Astrocyte (in vitro differentiated cells and primary cell): ENCODE data around the gene NTN4. TPM values are rescaled to one million over a fixed set of nuclear protein-coding genes. Genes with fewer than 3 reads are reported as not detected.

ENCODE experiments used
- DNase-seq: peaks from one replicate; pipeline ENCODE4 v3.0.0-alpha.2; 2010; ENCODE audit warnings: low read depth
- FAIRE-seq: peaks from 2 replicates; lab custom pipeline; 2011; peaks lifted over from hg19 to GRCh38; lab: Jason Lieb, UNC
- H2AFZ ChIP-seq: 2 replicates; pipeline ENCODE4 v1.6.0; 2012; ENCODE audit warnings: low read depth, low read length, inconsistent platforms
- H3K27ac ChIP-seq: 2 replicates; pipeline ENCODE4 v1.5.1; 2011; ENCODE audit warnings: low read depth, low read length, inconsistent platforms
- H3K27me3 ChIP-seq: 2 replicates; pipeline ENCODE4 v1.6.0; 2011; ENCODE audit warnings: low read length, inconsistent platforms; ENCODE audit not compliant: insufficient read depth
- H3K36me3 ChIP-seq: 2 replicates; pipeline ENCODE4 v1.5.1; 2011; ENCODE audit warnings: low read length, inconsistent platforms; ENCODE audit not compliant: insufficient read depth
- H3K4me1 ChIP-seq: 2 replicates; pipeline ENCODE4 v1.5.1; 2011; ENCODE audit warnings: low read length, inconsistent platforms; ENCODE audit not compliant: insufficient read depth
- H3K4me2 ChIP-seq: 2 replicates; pipeline ENCODE4 v1.6.0; 2012; ENCODE audit warnings: low read length, inconsistent platforms
- H3K4me3 ChIP-seq: 2 replicates; pipeline ENCODE4 v1.5.1; 2011; ENCODE audit warnings: low read depth, mild to moderate bottlenecking, low read length, inconsistent platforms; ENCODE audit not compliant: insufficient read depth
- H3K79me2 ChIP-seq: 2 replicates; pipeline ENCODE4 v1.6.0; 2012; ENCODE audit warnings: mild to moderate bottlenecking, low read length, inconsistent platforms; ENCODE audit not compliant: insufficient read depth
- H3K9ac ChIP-seq: 2 replicates; pipeline ENCODE4 v1.6.0; 2012; ENCODE audit warnings: mild to moderate bottlenecking, low read length, inconsistent platforms
- H3K9me3 ChIP-seq: 2 replicates; pipeline ENCODE4 v1.5.1; 2012; ENCODE audit warnings: low read depth, mild to moderate bottlenecking, low read length, inconsistent platforms; ENCODE audit not compliant: insufficient read depth
- H4K20me1 ChIP-seq: 2 replicates; pipeline ENCODE4 v1.6.0; 2012; ENCODE audit warnings: low read length, inconsistent platforms; ENCODE audit not compliant: insufficient read depth
- H3K27ac Mint-ChIP-seq: one replicate; pipeline ENCODE4 v1.8.0; 2021; ENCODE audit warnings: mild to moderate bottlenecking, mixed read lengths; ENCODE audit not compliant: unreplicated experiment
- H3K27me3 Mint-ChIP-seq: one replicate; pipeline ENCODE4 v1.8.0; 2021; ENCODE audit warnings: low read depth, mixed read lengths; ENCODE audit not compliant: unreplicated experiment
- H3K36me3 Mint-ChIP-seq: one replicate; pipeline ENCODE4 v1.8.0; 2021; ENCODE audit warnings: low read depth, mixed read lengths; ENCODE audit not compliant: unreplicated experiment
- H3K4me1 Mint-ChIP-seq: one replicate; pipeline ENCODE4 v1.8.0; 2021; ENCODE audit warnings: low read depth, mixed read lengths; ENCODE audit not compliant: unreplicated experiment
- H3K4me3 Mint-ChIP-seq: one replicate; pipeline ENCODE4 v1.8.0; 2021; ENCODE audit warnings: mild to moderate bottlenecking, moderate library complexity, mixed read lengths; ENCODE audit not compliant: unreplicated experiment
- H3K9me3 Mint-ChIP-seq: one replicate; pipeline ENCODE4 v1.8.0; 2021; ENCODE audit warnings: mild to moderate bottlenecking, mixed read lengths; ENCODE audit not compliant: unreplicated experiment
- CTCF ChIP-seq: IDR thresholded peaks from 2 replicates; pipeline ENCODE4 v1.5.1; 2011; ENCODE audit warnings: low read depth, mild to moderate bottlenecking, inconsistent platforms, low read length, moderate library complexity; ENCODE audit not compliant: insufficient read depth
- EZH2 ChIP-seq: IDR thresholded peaks from 2 replicates; pipeline ENCODE4 v1.6.1; 2012; ENCODE audit warnings: mild to moderate bottlenecking, low read length, inconsistent platforms; ENCODE audit not compliant: insufficient read depth
- total RNA-seq: library from RNA; stranded (reverse); gene quantifications from 2 replicates; pipeline ENCODE4 v1.2.1, GENCODE V29; 2021

Gene NTN4
- total RNA-seq, 1 donor from 2014 or later: 28.9 TPM

GRCh38 chr12:95802482-95803270 is 12.1 kb upstream of the NTN4 start:
- Histone ChIP-seq H3K36me3 (no peaks in the 10 kb centered on the region), H3K4me3 (no peak overlapping the region), H3K4me1 (peaks cover 31% of the 10 kb centered on the region), H2AFZ (no peak overlapping the region), H3K4me2 (peak overlapping the region; percentile 34), H3K27me3 (no peaks in the 10 kb centered on the region), H4K20me1 (no peaks in the 10 kb centered on the region), H3K79me2 (no peaks in the 10 kb centered on the region), H3K9me3 (no peaks in the 10 kb centered on the region), H3K27ac (peak overlapping the region; percentile 72), H3K9ac (peak overlapping the region; percentile 50)
- Mint-ChIP-seq H3K27ac (peak overlapping the region; percentile 94), H3K36me3 (no peaks in the 10 kb centered on the region), H3K4me1 (peaks cover 40% of the 10 kb centered on the region), H3K27me3 (no peaks in the 10 kb centered on the region), H3K4me3 (no peak overlapping the region), H3K9me3 (no peaks in the 10 kb centered on the region)
- DNase-seq (peak; percentile 86), FAIRE-seq (peak; percentile 77)
- TF ChIP-seq EZH2 (no peak), CTCF (no peak)

GRCh38 chr12:95796982-95797289 is 6.4 kb upstream of the NTN4 start:
- H2AFZ ChIP-seq: no peak overlapping the region
- Mint-ChIP-seq H3K27ac (no peak overlapping the region), H3K27me3 (peaks cover 8% of the 10 kb centered on the region), H3K4me1 (peaks cover 8% of the 10 kb centered on the region), H3K9me3 (no peaks in the 10 kb centered on the region), H3K4me3 (no peak overlapping the region), H3K36me3 (no peaks in the 10 kb centered on the region)
- H3K4me1 ChIP-seq: no peaks in the 10 kb centered on the region
- no peak overlapping the region for H3K4me3 ChIP-seq
- no peaks in the 10 kb centered on the region for H3K9me3 ChIP-seq
- H3K27me3 ChIP-seq: peaks cover under 1% of the 10 kb centered on the region
- H3K79me2 ChIP-seq: no peaks in the 10 kb centered on the region
- TF ChIP-seq CTCF (no peak), EZH2 (no peak)
- DNase-seq (peak; percentile 18), FAIRE-seq (no peak)
- H3K27ac ChIP-seq: no peak overlapping the region
- H3K4me2 ChIP-seq: no peak overlapping the region
- no peaks in the 10 kb centered on the region for H3K36me3 ChIP-seq
- no peaks in the 10 kb centered on the region for H4K20me1 ChIP-seq
- no peak overlapping the region for H3K9ac ChIP-seq

DNA sequence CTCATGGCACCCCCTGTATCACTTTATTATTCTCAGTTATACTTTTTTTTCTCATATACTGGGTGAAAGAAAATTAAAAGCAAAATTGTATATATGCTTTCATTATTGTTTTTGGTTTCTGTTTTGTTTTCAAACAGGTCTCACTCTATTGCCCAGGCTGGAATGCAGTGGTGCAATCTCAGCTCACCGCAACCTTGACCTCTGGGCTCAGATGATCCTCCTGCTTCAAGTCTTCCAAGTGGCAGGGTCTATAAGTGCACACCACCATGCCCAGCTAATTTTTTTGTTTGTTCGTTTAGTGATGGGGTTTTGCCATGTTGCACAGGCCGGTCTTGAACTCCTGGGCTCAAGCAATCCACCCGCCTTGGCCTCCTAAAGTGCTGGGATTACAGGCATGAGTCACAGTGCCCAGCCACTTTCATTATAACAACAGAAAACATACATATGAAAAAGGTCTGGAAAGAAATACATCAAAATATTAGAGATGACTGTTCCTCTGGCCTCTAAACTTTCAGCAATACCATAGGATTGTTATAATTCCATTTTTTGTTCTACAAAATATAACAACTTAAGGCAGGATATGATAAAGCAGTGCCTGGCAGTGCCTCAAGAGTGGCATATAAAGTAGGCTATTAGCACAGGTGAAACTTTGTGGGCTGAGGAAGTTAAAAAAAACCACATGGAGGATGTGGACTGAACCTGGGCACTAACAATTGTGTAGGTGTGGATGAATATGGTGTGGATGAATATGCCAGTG is 5.8 kb upstream of the NTN4 start:
- no peaks in the 10 kb centered on the region for H3K79me2 ChIP-seq
- no peaks in the 10 kb centered on the region for H3K36me3 ChIP-seq
- FAIRE-seq: no peak
- H3K9me3 ChIP-seq: no peaks in the 10 kb centered on the region
- no peak overlapping the region for H3K4me3 ChIP-seq
- Mint-ChIP-seq H3K4me1 (peaks cover 8% of the 10 kb centered on the region), H3K27ac (peak overlapping the region; percentile 41), H3K9me3 (no peaks in the 10 kb centered on the region), H3K4me3 (no peak overlapping the region), H3K36me3 (no peaks in the 10 kb centered on the region), H3K27me3 (peaks cover 12% of the 10 kb centered on the region)
- H4K20me1 ChIP-seq: no peaks in the 10 kb centered on the region
- no peak overlapping the region for H2AFZ ChIP-seq
- peaks cover 5% of the 10 kb centered on the region for H3K27me3 ChIP-seq
- no peak overlapping the region for H3K9ac ChIP-seq
- H3K4me2 ChIP-seq: no peak overlapping the region
- no peak overlapping the region for H3K27ac ChIP-seq
- H3K4me1 ChIP-seq: peaks cover 2% of the 10 kb centered on the region
- TF ChIP-seq CTCF: no peak
- TF ChIP-seq EZH2: no peak
- no peak for DNase-seq
